GM21526 (cell line): Measurements from ENCODE around the gene RGS7BP.

Experiments
- ATAC-seq: cut with Tn5 transposase; IDR thresholded peaks from one replicate; pipeline ENCODE4 v1.9.1; 2021; ENCODE audit warnings: moderate library complexity; ENCODE audit not compliant: unreplicated experiment, low FRiP score

Gene RGS7BP

DNA sequence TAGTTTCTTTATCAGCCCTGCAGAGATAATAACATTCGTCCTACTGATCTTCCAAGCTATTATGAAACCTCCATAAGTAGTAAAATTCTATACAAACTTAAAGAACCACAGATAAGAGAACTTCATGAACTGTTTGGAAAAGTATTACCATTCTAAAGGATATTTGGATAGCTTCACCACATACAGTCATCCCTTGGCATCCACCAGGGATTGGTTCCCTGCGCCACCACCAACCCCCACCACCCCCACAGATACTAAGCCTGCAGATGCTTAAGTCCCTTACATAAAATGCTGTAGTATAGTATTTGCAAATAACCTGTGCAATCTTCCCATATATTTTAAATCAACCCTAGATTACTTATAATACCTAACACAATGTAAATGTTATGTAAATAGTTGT lies 123.1 kb downstream of the RGS7BP start:
- ATAC-seq: no peak

DNA sequence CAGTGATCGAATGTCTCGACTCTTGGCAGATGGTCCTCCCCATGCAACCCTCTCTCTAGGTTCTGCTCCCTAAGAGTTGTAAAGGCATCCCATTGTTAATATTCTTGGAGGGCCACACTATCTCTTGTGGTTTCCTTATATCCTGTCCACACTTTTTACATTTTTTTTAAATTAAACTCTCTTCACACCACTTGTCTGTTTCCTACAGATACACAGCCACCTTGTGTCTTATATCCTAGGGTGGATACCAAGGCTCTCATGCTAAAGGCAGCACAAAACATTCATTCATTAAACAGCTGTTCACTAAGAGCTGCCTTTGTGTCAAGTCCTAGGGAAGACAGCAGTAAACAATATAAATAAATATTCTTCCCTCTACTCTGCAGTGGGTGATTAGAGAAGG lies 124.0 kb downstream of the RGS7BP start:
- ATAC-seq: no peak

DNA sequence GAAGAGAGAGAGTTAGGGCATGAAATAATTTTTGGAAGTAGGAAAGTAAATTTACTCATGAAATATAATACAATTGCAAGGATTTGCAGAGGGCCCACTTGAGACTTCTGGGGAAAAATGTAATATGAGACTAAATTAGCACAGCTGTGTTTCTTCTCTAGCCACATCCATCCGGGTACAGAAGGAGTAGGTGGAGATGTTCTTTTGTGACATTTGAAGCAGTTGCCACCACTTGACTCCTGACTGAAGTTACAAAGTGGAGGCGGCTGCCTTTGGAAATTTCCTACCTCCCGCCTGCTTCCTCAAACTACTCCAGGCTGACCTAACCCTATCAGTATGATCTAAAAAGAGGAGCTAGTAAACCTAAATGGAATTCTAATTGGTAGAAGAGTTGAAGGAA lies 126.4 kb downstream of the RGS7BP start:
- no peak for ATAC-seq

DNA sequence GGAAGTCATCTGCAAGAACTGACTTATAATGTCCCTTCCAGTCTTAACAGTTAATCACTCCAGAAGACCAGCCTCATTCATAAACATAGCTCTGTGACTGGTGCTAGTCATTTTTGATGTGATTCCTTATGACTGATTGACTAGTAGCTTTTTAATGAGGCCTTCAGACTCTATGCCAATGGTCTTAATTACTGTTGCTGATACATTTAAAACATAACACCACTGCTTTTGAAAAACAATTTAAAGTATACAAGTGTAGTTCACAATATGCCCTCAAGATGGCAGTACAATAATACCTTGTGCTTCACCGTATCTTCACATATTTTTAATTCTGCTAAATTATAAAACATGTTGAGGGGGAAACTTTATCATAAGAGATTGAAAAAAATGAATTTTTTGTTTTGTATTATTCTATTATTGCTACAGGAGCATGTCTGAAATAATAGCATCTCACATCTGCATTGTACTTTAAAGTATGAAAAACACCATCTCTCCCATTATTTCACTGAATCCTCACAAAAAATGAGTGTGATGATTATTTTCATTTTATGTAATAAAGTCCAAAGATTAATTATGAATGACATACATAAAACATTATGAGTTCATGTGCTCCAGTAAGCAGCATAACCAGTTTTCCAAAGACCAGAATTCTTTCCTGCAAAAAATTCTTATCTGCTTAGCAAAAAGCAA lies 129.3 kb downstream of the RGS7BP start:
- no peak for ATAC-seq

DNA sequence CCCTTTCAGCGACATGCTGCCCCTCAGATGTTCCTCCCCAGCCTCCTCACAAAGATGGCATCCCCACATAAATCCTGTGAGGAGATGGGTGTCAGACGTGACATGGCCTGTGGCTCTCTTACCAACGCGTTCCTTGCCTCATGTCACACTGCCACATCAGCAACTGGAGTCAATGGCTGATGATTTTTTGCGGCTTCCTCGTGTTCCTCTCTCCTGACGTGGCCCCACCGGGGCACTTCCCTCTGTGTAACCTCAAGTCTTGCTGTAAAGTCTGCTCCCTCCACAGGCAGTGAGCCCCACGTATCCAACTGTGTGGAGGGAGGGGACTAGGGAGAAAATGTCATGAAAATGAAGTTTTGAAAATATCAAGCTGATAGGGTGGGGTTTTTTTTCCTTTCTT lies 131.3 kb downstream of the RGS7BP start:
- no peak for ATAC-seq

DNA sequence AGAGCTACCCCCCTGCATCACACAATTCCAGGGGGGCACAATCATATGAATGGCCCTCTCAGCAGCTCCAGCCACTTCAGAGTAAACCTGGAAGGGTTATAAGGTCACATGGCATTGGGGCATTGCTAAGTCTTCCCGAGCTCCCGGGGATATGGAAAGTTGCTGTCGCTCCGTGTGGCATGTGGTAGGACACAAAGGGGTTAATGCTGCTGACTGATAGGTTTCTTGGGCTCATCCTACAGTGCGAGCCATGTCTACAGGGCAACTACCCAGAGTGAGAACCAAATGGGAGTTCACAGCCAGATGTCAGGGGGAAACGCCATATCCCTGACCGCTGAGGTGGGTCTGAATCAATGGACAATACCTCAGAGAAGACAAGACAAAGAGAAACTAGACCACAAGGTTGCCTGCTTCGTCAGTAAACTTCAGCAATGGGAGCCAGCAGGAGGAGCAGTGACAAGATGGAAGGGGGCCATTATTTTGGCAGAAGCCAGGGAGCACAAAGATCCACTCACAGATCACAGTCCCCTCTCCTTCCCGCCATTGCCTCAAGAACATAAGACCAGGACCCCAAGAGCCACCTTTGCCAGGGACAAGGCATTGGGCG lies 132.1 kb downstream of the RGS7BP start:
- ATAC-seq: no peak

DNA sequence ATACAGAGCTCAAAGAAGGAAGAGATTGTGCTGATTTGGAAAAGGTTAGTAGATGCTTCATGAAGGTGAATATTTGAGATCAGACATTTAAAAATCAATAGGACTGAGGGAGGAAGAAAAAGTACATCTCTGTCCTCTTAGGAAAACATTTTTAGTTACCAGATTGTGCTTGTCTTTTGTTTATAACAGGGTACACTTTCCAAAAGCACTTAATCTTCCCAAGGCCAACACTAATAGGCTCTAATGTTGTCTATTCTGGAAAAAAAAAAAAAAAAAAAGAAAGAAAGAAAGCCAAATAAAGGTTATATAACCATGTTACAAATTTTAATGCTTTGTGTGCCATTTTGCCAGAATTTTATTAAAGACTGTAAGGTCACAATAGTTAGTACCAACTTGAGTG lies 139.0 kb downstream of the RGS7BP start:
- no peak for ATAC-seq

DNA sequence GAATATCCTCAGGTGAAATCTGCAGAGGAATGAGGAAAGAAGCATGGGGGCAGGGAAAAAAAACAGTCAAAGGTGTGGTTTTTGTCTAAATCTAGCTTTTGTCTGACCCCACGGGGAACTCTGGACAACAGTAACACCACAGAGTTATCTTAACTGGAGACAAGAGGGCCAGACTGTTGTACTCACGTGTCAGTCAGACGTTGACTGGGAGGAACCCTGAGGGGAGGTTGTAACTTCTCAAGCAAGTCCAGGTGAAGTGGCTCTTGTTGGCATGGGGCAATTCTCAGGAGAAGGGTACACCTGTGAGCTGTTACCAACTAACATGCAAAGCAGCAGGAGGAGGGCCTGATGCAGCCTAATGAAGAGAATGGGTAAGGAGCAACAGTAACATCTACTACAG lies 140.4 kb downstream of the RGS7BP start:
- no peak for ATAC-seq

DNA sequence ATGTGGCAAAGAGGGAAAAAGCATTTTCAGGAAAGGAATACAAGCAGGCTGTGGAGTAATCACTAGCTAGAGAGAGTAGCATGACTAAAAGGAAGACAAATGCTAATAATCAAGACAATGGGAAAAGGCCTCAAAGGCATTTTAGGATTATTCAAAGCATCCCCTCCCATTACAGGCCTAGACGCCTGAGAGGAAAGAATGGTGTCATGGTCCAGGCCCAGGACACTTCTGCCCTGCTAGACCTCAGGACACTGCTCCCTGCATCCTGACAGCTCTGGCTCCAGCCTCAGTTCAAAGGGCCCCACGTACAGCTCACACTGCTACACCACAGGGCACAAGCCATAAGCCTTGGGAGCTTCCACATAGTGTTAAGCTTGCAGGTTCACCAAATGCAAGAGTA lies 143.7 kb downstream of the RGS7BP start:
- no peak for ATAC-seq

DNA sequence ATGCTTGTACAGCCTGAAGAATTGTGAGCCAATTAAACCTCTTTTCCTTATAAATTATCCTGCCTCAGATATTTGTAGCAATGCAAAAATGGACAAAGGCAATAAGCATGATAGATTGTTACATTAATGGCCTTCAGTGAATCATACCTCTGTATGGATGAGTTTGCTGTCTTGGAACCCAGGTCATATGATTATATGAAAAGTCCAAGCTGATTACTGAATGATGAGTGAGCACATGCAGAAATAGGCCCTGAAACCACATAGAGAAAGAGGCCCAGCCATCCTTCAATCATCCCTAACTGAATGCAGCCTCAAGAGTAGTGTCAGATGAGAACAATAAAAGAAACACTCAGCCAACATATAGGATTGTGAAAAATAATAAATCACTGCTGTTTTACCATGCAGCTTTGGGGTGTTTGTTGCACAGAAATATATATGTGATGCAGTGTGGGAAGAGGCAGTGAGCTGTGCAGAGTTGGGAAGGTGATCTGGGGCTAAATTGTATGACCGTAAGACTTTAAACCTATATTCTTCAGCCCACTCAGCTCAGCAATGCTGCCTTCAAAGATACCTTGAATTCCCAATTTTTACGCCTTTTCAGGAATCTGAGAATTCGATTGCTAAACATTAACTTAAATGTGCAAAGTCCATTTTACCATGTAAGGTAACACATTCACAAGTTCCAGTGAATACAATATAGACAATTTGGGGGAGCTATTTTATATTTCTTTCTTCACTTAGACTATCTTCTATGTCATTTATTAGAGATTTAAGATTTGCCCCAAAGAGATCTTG lies 148.1 kb downstream of the RGS7BP start:
- no peak for ATAC-seq

DNA sequence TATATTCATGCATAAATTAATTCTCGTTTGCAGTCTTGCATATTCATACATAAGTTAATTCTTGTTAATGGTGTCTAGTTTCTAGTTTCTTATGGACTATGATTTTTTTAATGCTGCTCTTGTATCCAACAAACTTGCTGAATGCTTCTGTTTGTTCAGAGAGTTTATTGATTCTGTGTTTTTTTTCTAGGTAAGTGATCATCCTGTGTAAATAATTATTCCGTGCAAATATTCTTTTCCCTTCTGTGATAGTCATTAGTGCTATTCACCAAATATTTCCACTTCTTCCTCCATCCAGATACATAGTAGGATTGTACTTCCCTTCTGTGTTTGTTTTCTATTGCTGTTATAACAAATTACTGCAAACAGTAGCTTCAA lies 148.7 kb downstream of the RGS7BP start:
- ATAC-seq: no peak

DNA sequence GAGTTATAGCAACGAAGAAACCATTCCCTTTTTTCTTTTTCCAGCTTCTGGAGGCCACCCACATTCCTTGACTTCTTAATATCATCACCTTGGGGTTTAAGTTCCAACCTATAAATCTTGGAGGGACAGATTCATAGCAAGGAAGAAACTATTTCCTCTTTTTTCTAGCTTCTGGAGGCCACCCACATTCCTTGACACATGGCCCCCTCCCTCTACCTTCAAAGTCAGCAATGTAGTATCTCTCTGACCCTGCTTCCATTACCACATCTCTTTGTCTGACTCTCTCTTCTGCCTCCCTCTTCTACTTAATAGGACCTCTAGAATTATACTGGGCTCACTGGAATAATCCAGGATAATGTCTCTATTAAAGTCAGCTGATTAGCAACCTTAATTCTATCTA lies 149.8 kb downstream of the RGS7BP start:
- no peak for ATAC-seq

DNA sequence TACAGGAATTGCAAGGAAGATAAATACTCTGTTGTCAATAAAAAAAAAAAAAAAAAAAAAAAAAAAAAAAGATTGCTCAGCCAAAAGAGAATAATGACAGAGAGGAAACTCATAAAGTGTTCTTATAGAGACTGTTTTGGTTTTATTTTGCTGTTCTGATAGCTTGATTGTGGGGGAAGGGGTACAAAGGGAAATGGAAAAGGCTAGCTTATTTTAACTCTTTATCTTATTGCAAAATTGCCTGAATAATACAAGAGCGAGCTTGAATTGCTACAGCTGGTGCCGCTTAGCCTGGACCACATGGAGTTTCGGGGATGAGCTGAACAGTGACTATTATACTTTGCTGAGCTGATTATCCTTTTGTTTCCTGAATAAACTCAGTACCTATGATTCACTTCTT lies 153.5 kb downstream of the RGS7BP start:
- ATAC-seq: no peak
